ENCODE measurements around the gene STRN.
"Not testable (repeated sequence)": the region's sequence is repeated elsewhere in the genome, so short reads cannot be mapped to it uniquely, and the experiment has no call there.

STRN gene

GRCh38 chr2:36964496-36965058 lies 1.8 kb downstream of the STRN start:
- no peak for DNase-seq (ENCODE audit: low read depth in 1 of 2, low spot score in 1 of 2)

- DNase-seq (ENCODE audit: low read depth in 1 of 2, low spot score in 1 of 2) = no peak
Measured at GRCh38 chr2:36963734-36964133, 2.6 kb downstream of the STRN start.

- DNase-seq (ENCODE audit: low read depth in 1 of 2, low spot score in 1 of 2) = no peak
Measured at GRCh38 chr2:36963106-36963505, 3.2 kb downstream of the STRN start.

GRCh38 chr2:36960773-36961172 lies 5.6 kb downstream of the STRN start:
- no peak for DNase-seq (ENCODE audit: low read depth in 1 of 2, low spot score in 1 of 2)

GRCh38 chr2:36960005-36960675 lies 6.2 kb downstream of the STRN start:
- no peak for DNase-seq (ENCODE audit: low read depth in 1 of 2, low spot score in 1 of 2)

GRCh38 chr2:36954977-36955607 lies 11.2 kb downstream of the STRN start:
- DNase-seq (ENCODE audit: low read depth in 1 of 2, low spot score in 1 of 2) = no peak

GRCh38 chr2:36952748-36953197 lies 13.6 kb downstream of the STRN start:
- no peak for DNase-seq (ENCODE audit: low read depth in 1 of 2, low spot score in 1 of 2)

- no peak for DNase-seq (ENCODE audit: low read depth in 1 of 2, low spot score in 1 of 2)
Measured at GRCh38 chr2:36951574-36951973, 14.8 kb downstream of the STRN start.

GRCh38 chr2:36951027-36951518 lies 15.3 kb downstream of the STRN start:
- DNase-seq (ENCODE audit: low read depth in 1 of 2, low spot score in 1 of 2) = no peak

- no peak for DNase-seq (ENCODE audit: low read depth in 1 of 2, low spot score in 1 of 2)
Measured at GRCh38 chr2:36949845-36950244, 16.5 kb downstream of the STRN start.

- DNase-seq (ENCODE audit: low read depth in 1 of 2, low spot score in 1 of 2) = not testable (repeated sequence)
Measured at GRCh38 chr2:36945240-36945639, 21.1 kb downstream of the STRN start.

- no peak for DNase-seq (ENCODE audit: low read depth in 1 of 2, low spot score in 1 of 2)
Measured at GRCh38 chr2:36941867-36942266, 24.5 kb downstream of the STRN start.

GRCh38 chr2:36936526-36936925 lies 29.8 kb downstream of the STRN start:
- not testable (repeated sequence) for DNase-seq (ENCODE audit: low read depth in 1 of 2, low spot score in 1 of 2)

- DNase-seq (ENCODE audit: low read depth in 1 of 2, low spot score in 1 of 2) = not testable (repeated sequence)
Measured at GRCh38 chr2:36931688-36932087, 34.6 kb downstream of the STRN start.

GRCh38 chr2:36930787-36931410 lies 35.4 kb downstream of the STRN start:
- not testable (repeated sequence) for DNase-seq (ENCODE audit: low read depth in 1 of 2, low spot score in 1 of 2)

GRCh38 chr2:36926175-36927132 lies 39.9 kb downstream of the STRN start:
- not testable (repeated sequence) for DNase-seq (ENCODE audit: low read depth in 1 of 2, low spot score in 1 of 2)

GRCh38 chr2:36922629-36923028 lies 43.7 kb downstream of the STRN start:
- DNase-seq (ENCODE audit: low read depth in 1 of 2, low spot score in 1 of 2) = not testable (repeated sequence)

- DNase-seq (ENCODE audit: low read depth in 1 of 2, low spot score in 1 of 2) = no peak
Measured at GRCh38 chr2:36921984-36922383, 44.4 kb downstream of the STRN start.

GRCh38 chr2:36919041-36919837 lies 47.1 kb downstream of the STRN start:
- DNase-seq (ENCODE audit: low read depth in 1 of 2, low spot score in 1 of 2) = no peak

GRCh38 chr2:36918307-36918706 lies 48.0 kb downstream of the STRN start:
- no peak for DNase-seq (ENCODE audit: low read depth in 1 of 2, low spot score in 1 of 2)
